Measurements from ENCODE around the gene ACKR2. TPM values are rescaled to one million over a fixed set of nuclear protein-coding genes. Genes with fewer than 3 reads are reported as not detected.
A peak's percentile ranks its signal among the peaks of the same experiment; 100 is the strongest.

Gene ACKR2
- total and polyA plus RNA-seq, 2 of the 13 experiments (the other 11 are each of a cell fraction or from before 2014, with no cell fraction given): 1.1 to 1.9 TPM

- TF ChIP-seq ARID5B (CRISPR knock-in tag; IDR thresholded peaks at IDR 0.05) (peak; percentile 62), KAT8 (CRISPR knock-in tag; IDR thresholded peaks at IDR 0.05) (no peak), MIER3 (CRISPR knock-in tag; IDR thresholded peaks at IDR 0.05; ENCODE audit: borderline replicate concordance) (peak; percentile 56; the same call in 1 of the 2 replicates), ZNF816 (CRISPR knock-in tag; IDR thresholded peaks at IDR 0.05; ENCODE audit: borderline replicate concordance) (no peak), ZSCAN9 (CRISPR knock-in tag; IDR thresholded peaks at IDR 0.05; ENCODE audit: borderline replicate concordance) (no peak), BCL6 (CRISPR knock-in tag; IDR thresholded peaks at IDR 0.05) (peak; percentile 35), MZF1 (CRISPR knock-in tag; IDR thresholded peaks at IDR 0.05; ENCODE audit: borderline replicate concordance) (no peak), TEF (CRISPR knock-in tag; IDR thresholded peaks at IDR 0.05) (no peak), RBFOX2 (IDR thresholded peaks at IDR 0.05; ENCODE audit: low read depth, low read length) (no peak), NPAS2 (CRISPR knock-in tag; IDR thresholded peaks at IDR 0.05; ENCODE audit: borderline replicate concordance) (no peak), FOSL2 (CRISPR knock-in tag; IDR thresholded peaks at IDR 0.05) (peak; percentile 78), ARID4A (CRISPR knock-in tag; IDR thresholded peaks at IDR 0.05; ENCODE audit: borderline replicate concordance) (0 out of 2 replicates have a peak, but pooled peaks have one; percentile 21), EHMT2 (IDR thresholded peaks at IDR 0.05; ENCODE audit: borderline replicate concordance, low read depth, low read length) (peak; percentile 35; the same call in 1 of the 2 replicates), ZNF768 (CRISPR knock-in tag; IDR thresholded peaks at IDR 0.05) (peak; percentile 16; the same call in 1 of the 2 replicates), ZNF567 (CRISPR knock-in tag; IDR thresholded peaks at IDR 0.05; ENCODE audit: borderline replicate concordance) (no peak), MXD3 (CRISPR knock-in tag; IDR thresholded peaks at IDR 0.05) (no peak), ZNF275 (CRISPR knock-in tag; IDR thresholded peaks at IDR 0.05; ENCODE audit: borderline replicate concordance) (no peak), MTA1 (CRISPR knock-in tag; IDR thresholded peaks at IDR 0.05; ENCODE audit: borderline replicate concordance) (no peak), ZFX (CRISPR knock-in tag; IDR thresholded peaks at IDR 0.05; ENCODE audit: low read depth) (peak; percentile 59)
Measured at GRCh38 chr3:42822828-42823227, 13.6 kb downstream of the ACKR2 start (continued).
